Frontal cortex (tissue), 4 donors: Measurements from ENCODE around the gene RHOH. TPM values are rescaled to one million over a fixed set of nuclear protein-coding genes. Genes with fewer than 3 reads are reported as not detected.
"Not testable (repeated sequence)": the region's sequence is repeated elsewhere in the genome, so short reads cannot be mapped to it uniquely, and the experiment has no call there.

ENCODE experiments used
- DNase-seq, 2 donors: peaks; one replicate each; pipeline ENCODE4 v3.0.0; 2012; ENCODE audit warnings: low spot score in 2 of 2
- FAIRE-seq: peaks from 2 replicates; lab custom pipeline; 2012; peaks lifted over from hg19 to GRCh38; lab: Jason Lieb, UNC
- total RNA-seq: library from RNA; depleted of rRNA; stranded (reverse); fragments of >200 nt; gene quantifications from one replicate; pipeline ENCODE4 v1.2.3, GENCODE V29; 2014
- donor health status: control.
- donor health status: control.
- donor health status: control.

RHOH gene
- total RNA-seq, 1 donor from 2014 or later: 0.41 TPM

GRCh38 chr4:40283968-40284367 lies 87.1 kb downstream of the RHOH start:
- no peak for FAIRE-seq
- no peak for DNase-seq

DNA sequence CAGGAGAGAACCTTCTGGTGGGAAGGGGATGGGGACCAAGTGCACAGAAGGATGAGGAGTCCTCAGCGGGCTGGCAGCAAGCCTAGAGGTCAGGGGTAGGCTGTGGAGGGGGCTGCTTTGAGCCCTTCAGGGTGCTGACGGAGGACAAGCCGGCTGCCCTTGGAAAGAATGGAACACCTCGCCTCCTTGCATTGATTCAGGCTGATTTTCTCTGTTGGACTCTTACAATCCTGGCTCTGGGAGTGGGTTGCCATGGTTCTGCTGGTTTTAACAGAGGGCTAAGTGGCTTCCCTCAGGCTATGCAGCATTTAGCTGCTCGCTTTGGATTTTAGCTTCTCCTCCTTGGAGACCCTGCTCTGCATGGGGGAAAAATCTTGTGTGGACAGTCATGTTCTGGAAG lies 88.9 kb downstream of the RHOH start:
- FAIRE-seq (no peak), DNase-seq (no peak)

DNA sequence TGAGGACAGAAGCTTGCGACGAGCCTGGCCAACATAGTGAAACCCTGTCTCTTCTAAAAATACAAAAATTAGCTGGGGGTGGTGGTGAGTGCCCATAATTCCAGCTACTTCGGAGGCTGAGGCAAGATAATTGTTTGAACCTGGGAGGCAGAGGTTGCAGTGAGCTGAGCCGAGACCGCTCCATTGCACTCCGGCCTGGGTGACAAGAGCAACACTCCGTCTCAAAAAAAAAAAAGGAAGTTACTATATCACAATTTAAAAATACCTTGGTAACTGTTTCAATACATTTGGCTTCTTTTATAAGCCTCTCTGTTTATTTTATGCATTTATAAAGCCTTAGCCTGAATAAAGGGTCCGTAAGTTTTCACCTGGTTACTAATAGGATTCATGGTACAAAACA lies 91.7 kb downstream of the RHOH start:
- FAIRE-seq: no peak
- DNase-seq: no peak

- FAIRE-seq: no peak
Observed at GRCh38 chr4:40289366-40290188, 92.7 kb downstream of the RHOH start.

GRCh38 chr4:40290611-40291186 lies 93.9 kb downstream of the RHOH start:
- FAIRE-seq, DNase-seq: not testable (repeated sequence)

More at GRCh38 chr4:40289366-40290188, 92.7 kb downstream of the RHOH start:
- no peak for DNase-seq

GRCh38 chr4:40292313-40292759 lies 95.5 kb downstream of the RHOH start:
- DNase-seq (no peak), FAIRE-seq (no peak)

DNA sequence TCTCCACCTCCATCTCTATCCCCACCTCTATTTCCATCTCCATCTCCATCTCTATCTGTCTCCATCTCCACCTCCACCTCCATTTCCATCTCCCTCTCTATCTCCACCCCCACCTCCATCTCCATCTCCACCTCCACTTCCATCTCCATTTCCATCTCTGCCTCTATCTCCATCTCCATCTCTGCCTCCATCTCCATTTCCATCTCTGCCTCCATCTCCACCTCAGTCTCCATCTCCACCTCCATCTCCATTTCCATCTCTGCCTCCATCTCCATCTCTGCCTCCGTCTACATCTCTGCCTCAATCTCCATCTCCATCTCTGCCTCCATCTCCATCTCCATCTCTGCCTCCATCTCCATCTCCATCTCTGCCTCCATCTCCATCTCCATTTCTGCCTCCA lies 97.5 kb downstream of the RHOH start:
- no peak for FAIRE-seq
- no peak for DNase-seq

GRCh38 chr4:40295030-40295429 lies 98.2 kb downstream of the RHOH start:
- DNase-seq, FAIRE-seq: not testable (repeated sequence)

DNA sequence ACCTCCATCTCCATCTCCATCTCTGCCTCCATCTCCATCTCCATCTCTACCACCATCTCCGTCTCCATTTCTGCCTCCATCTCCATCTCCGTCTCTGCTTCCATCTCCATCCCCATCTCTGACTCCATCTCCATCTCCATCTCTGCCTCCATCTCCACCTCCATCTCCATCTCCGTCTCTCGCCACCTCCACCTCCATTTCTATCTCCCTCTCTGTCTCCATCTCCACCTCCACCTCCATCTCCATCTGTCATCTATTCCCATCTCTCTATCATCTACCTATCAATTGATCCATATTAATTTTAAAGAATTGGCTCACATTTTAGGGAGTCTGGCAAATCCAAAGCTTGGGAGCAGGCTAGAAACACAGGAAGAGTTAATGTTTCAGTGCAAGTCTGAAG lies 98.7 kb downstream of the RHOH start:
- FAIRE-seq (no peak), DNase-seq (no peak)

Other genes starting within 250 kb of the RHOH start
- 70.9 TPM for gene PDS5A, start 219.1 kb upstream of the RHOH start, total RNA-seq
- 77.5 TPM for gene N4BP2, start 140.2 kb upstream of the RHOH start, total RNA-seq
- not detected for gene CHRNA9, start 138.3 kb downstream of the RHOH start, total RNA-seq